Esophagus squamous epithelium (tissue), 4 donors: Measurements from ENCODE around the gene CFAP20.
"Not testable (repeated sequence)": the region's sequence is repeated elsewhere in the genome, so short reads cannot be mapped to it uniquely, and the experiment has no call there.

Experiments
- CTCF ChIP-seq, 6 experiments: fragments of 450-650 bp in 4 of 6; fragments of 200-600 bp in 2 of 6; sonication (generic) in 2 of 6; IDR thresholded peaks; one replicate each; pipeline ENCODE4 v1.5.1; 2016 to 2019; ENCODE audit warnings: antibody characterized with exemption in 6 of 6, mild to moderate bottlenecking in 4 of 6, moderate library complexity in 4 of 6
- POLR2A ChIP-seq, 4 donors: fragments of 450-650 bp; IDR thresholded peaks; one replicate each; pipeline ENCODE4 v1.6.1; 2017; ENCODE audit warnings: antibody characterized with exemption in 4 of 4, mild to moderate bottlenecking in 4 of 4, moderate library complexity in 3 of 4

DNA sequence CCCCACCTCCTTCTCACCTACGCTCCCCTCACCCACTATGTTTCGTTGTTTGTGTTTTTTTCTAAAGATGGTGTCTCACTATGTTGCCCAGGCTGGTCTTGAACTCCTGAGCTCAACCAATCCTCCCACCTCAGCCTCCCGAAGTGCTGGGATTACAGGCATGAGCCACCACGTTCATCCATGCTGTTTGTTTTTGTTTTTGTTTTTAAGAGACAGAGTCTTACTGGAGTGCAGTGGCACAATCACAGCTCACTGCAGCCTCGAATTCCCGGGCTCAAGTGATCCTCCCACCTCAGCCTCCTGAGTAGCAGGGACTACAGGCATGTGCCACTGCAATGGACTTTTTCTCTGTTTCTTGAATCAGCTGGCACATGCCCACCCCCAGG lies 33.6 kb downstream of the CFAP20 start:
- not testable (repeated sequence) for TF ChIP-seq CTCF, POLR2A (IDR thresholded peaks at IDR 0.05)
